NCI-H2107 treated with DMSO at 0.1 percent for 48 hours (cell line): Measurements from ENCODE around the gene DPP4.

Source experiments
- DNase-seq: peaks from one replicate; lab custom pipeline; 2025; ENCODE audit not compliant: unreplicated experiment; lab: John Stamatoyannopoulos, UW

The DPP4 gene

DNA sequence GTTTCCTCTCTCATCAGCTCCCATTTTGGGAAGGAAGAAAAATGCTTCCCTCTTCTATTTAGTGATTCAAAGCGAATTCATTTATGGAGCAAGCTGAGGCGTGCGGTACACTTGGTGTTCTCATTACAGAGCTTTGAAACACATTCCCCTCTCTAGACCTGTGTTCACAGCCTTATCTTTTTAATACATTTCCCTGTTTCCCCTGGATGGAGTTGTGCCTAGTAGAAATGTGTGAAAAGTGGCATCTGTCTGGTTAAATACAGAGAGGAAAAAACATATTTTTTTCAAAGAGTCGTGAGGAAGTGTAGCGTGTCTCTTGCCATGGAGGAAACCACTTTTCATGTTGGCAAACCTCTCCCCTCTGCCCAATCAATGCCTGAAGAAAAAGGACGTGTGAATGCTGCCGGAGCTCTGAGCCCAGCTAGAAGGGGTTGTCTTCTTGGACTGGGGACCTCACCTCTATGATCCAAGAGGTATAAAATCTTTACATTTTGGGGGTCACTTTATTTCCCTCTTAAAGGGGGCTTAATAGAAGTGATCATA lies 52.4 kb downstream of the DPP4 start:
- DNase-seq, result no peak

DNA sequence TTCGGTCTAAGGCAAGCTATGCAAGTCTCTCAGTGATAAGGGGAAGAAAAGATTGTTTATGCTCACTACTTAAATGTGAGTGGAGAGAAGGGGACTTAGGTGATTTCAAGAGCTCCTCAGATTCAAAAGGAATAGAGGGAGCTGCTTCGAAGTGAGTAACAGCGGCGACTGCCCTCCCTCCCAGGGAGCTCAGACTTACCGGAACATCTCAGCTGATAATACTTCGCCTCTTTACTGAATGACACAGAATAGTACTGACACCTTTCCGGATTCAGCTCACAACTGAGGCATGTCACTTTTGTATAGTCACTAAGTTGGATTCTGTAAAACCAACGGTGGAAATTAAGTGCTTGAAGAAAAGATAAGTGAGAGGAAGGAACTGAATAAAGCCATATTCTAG lies 55.5 kb downstream of the DPP4 start:
- DNase-seq, result no peak

GRCh38 chr2:162017233-162017632 lies 56.8 kb downstream of the DPP4 start:
- no peak for DNase-seq

DNA sequence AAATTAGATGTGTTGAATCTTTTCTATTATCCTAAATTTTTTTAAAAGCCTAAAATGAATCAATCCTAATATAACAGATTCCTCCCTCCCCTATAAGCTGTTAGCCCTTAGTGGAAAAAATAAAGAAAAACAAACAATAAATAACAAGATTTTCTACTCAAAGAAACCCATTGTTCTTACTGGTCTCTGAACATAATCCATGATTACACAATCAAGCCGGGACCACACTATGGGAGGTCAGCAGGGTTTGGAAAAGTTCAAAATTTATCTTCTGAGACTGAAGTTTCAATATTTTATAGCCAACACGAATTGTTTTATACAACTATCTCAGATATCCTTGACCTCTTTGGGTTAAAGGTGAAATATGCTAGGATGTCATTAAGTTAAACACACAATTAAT lies 57.9 kb downstream of the DPP4 start:
- DNase-seq, result no peak

DNA sequence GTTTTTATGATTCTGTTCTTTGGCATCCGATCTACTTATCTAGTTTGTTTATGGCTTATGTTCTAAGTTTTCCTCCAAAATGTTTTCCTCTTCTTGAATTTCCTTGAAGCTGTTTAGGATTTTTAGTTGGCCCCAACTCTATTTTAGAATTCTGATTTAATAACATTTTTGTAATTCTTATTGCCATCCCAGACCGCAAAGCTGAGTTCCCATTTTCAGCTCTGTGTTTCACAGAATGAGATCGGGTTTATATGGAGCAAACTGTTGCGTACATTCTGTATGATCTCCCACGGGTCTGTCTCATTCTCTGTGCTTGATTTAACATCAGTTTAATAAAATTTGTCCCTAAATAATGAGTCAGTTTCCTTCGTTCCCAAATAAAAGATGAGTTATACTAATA lies 59.3 kb downstream of the DPP4 start:
- DNase-seq, result no peak

DNA sequence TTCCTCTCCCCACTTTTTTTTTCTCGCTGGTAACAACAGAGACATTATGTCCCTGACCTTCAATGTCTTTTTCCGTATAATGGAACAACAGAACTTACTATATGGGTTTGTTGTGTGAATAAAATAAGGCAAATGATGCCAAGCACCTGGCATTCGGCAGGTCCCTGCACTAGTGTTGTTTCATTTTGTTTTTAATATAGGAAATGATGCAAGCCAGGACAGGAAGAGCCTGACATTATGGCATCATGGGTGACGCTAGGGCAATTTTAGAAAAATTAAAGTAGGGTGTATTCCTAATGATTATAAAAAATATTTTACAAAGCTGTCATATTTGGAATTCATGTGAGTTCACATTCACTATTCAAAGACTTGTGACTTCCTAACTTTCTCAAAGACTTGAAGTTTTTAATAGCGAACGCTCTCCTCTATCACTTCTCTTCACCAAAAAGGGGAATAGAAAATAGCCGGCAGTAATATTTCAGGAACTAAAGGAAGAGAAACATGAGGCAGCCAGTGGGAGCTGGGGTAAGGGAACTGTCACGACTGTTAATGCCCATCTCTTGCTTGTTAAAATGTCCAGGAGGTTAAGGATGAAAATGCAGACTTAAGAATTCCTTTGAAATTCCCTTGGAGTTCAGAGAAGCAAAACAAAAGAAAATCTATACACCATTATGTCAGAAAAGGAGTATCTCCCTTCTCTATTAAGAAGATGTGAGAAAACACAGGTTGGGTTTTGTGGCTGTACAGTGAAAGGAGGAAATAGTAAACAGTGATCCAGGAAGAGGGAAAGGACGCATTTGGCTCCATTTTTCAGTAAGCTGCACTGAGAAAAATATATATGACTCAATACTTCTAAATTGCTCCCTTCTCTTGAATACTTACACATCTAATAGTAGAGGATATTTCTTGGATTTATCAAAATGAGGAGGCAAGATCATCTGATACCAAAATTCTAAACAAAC lies 60.2 kb downstream of the DPP4 start:
- no peak for DNase-seq

GRCh38 chr2:162012565-162013058 lies 61.4 kb downstream of the DPP4 start:
- DNase-seq, result no peak

DNA sequence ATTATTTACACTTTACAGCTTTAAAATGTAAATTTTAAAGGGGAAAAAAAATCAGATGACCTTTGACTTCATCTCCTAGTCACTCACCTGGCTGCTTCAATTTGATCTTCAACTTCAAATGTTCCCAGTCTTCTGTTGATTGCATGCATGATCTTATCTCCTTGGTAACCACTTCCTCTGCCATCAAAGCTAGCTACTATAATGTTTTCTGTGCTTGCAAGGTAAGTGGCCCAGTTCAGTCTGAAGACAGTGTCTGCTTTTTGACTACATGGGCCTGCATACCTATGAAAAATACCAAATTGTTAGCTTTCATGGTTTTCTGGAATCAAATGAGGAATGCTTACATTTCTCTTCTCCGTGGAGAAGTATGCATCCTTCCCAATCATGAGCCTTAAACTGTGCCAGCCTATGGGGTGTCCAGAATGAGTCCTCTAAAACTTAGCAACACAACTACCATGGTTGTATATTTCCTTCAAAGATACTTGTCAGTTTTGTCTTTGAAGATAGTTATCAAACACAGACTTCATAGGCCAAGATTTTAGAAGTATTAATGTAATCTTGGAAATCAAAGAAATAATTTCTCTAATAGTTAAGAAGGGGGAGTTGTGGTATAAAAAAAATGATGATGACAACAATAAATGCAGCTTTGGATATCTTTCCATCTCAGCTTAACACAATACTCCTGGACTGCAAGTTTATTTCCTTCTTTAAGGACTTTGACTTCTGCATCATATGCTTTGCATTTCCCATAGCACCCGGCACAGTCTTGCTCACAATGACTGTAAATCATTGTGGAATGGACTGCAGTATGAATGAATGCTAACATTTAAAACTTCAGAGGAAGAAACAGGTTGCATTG lies 62.1 kb downstream of the DPP4 start:
- DNase-seq, result no peak

DNA sequence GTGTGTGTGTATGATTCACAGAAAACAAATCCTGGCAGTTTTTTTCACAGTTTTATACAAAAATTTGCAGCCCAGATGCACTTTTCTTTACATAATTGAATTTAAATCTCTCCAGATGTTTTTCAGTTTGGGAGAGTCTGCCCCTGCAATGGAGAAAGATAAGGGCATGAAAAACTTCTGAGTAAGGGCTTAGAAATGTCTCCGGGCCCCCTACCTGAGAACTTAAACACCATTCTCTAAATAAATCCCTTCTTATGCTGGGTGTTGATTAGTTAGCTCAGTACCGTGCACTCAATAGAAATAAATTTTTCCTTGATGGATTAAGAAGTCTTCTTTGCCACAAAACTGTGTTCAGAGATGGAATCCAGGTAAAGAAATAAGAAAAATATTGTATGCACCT lies 64.5 kb downstream of the DPP4 start:
- no peak for DNase-seq

GRCh38 chr2:162007447-162008040 lies 66.5 kb downstream of the DPP4 start:
- no peak for DNase-seq

- no peak for DNase-seq
Measured at GRCh38 chr2:162006337-162006736, 67.7 kb downstream of the DPP4 start.

- DNase-seq, result no peak
Measured at GRCh38 chr2:162004031-162004430, 70.0 kb downstream of the DPP4 start.

GRCh38 chr2:162002623-162003235 lies 71.3 kb downstream of the DPP4 start:
- DNase-seq, result no peak

GRCh38 chr2:162000431-162000830 lies 73.6 kb downstream of the DPP4 start:
- no peak for DNase-seq

DNA sequence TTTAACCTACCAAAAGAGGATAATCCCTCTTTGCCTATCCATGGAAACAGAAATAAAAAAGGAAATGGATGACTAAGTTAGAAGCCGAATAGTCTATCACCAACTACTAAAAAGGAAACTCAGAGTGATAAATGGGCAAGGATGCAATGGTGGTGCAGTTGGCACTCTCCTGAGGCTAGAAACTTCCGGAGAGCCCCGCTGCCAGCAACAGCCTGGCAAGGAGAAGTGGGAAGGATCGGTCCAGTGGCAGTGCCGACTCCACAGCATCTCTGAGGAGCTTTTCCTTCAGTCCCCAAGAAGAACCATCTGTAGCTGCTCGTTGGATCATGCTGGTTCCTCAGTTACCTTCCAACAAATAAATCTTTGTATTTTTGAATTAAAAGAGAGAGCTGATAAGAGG lies 74.7 kb downstream of the DPP4 start:
- DNase-seq, result no peak

- DNase-seq, result no peak
Measured at GRCh38 chr2:161998857-161999256, 75.2 kb downstream of the DPP4 start.

DNA sequence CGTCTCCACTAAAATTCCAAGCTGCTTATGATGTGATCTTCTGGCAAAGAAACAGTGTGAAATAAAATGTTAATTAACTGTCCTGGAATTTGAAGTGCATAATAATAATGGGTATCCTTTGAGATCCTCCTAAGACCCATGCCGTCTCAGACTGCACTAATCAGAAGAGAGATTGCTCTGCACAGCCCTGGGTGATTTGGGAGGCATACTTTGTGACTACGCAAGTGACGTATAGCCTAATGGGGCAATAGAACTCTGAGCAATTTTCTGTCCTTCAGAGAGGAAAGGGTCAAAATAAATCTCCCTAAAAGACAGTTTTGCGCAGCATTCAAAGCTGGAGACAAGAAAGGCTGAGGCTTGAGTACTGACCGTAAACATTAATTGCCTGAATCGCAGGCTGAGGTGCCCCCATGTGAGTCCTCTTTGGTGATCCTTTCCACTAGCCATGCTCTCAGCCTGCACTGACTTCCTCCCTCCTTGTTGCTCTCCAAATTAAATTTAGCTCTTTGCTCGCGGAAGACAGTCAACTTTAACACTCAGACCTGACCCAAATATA lies 76.0 kb downstream of the DPP4 start:
- DNase-seq, result no peak

- no peak for DNase-seq
Measured at GRCh38 chr2:161995553-161996016, 78.4 kb downstream of the DPP4 start.

DNA sequence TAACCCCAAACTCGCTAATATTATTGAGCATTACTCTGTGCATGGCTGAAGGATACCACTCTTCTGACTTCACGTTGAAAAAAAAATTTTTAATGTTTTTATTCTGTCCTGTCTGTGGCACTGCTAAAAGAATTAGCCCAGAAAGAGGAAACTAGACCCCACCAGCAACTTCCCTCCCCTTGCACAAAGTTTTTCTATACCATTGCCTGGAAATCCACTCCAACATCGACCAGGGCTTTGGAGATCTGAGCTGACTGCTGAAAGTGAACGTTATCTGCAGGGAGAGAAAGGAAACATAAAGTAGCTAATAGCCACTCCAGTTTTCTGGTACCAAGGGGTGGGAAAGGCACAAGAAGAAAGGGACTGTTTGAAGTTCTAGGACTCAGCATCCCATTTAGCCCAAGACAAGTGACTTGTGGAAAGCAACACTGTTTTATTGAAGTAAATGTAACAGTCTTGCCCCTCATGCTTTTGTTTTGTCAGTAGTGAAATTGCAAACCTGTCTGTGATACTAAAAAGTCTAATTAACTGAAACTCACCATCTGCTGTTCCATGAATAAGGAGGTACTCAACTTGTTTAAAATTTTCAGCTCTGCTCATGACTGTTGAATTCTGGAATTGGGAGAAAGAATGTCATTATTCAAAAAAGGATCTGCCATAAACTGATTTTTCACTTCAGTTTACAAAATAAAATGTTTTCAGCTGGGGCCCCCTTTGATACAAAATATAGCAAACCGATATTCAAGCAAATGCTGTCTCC lies 79.1 kb downstream of the DPP4 start:
- DNase-seq, result no peak

GRCh38 chr2:161992531-161992930 lies 81.5 kb downstream of the DPP4 start:
- no peak for DNase-seq
